GM18498 (cell line): Measurements from ENCODE around the gene ERLEC1.
"Not testable (repeated sequence)": the region's sequence is repeated elsewhere in the genome, so short reads cannot be mapped to it uniquely, and the experiment has no call there.

Experiments used
- ATAC-seq: cut with Tn5 transposase; IDR thresholded peaks from one replicate; pipeline ENCODE4 v1.9.1; 2021; ENCODE audit warnings: mild to moderate bottlenecking, moderate library complexity; ENCODE audit not compliant: unreplicated experiment

Gene ERLEC1

DNA sequence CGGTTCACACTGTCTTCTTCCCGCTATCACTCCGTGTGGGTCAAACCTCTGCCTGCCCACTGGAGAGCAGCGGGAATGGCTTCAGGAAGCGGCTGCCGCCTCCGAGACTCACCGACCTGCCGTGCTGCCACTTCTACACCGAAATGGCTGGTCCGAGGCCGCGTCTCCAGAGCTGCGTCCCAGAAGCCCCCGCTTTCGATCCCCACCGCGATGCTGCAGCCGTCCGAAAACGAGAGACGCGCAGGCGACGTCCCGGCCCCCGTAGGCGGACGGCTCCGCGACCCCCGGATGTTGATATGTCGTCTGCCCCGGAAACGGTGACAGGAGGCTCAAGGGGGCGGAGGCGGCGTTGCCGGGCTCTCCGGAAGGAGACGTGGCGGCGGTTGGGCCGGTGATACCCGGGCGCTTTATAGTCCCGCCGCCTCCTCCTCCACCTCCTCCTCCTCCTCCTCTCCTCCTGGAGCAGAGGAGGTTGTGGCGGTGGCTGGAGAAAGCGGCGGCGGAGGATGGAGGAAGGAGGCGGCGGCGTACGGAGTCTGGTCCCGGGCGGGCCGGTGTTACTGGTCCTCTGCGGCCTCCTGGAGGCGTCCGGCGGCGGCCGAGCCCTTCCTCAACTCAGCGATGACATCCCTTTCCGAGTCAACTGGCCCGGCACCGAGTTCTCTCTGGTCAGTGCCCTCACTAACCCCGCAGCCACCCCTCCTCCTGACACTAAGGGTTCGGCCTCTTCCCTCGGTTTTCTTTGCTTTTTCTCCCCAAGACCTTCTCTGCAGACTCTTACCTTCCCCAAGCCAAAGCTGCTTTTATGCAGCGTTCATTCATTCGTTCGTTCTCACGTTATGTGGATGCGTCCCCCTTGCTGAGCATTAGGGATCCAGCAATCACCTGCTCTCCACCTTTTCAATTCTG lies at the start of gene ERLEC1, which contains the start of gene ASB3:
TSS of gene ERLEC1 (plus strand) at position 340 of the 909 bp plus-strand sequence. CDS start at position 507, 167 bp downstream.
TSS of gene ASB3 (minus strand) at position 249 of the 909 bp plus-strand sequence. CDS start 21,381 bp downstream, outside the sequence.
- ATAC-seq, result peak; percentile 96

DNA sequence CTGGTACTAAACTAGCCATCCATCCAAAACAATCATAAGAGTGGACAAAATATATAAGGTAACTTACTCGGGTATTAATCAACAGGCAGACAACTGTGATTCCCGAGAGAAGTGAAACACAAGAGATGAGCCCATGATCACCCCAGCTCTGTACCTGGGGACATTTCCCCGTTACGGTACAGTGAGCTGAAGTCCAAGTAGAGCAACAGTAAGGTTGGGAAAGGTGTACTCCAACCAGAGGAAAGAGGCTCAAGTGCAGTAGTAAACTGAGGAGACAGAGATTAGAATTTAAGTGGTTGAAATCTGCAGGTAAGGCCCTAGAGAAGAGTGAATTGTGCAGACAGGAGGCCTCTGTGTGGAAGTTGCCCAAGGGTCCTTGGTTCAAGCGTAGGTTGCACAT lies 49.8 kb upstream of the ERLEC1 start:
- no peak for ATAC-seq

- ATAC-seq, result no peak
These were observed 47.8 kb upstream of the ERLEC1 start for GRCh38 chr2:53739032-53739431.

DNA sequence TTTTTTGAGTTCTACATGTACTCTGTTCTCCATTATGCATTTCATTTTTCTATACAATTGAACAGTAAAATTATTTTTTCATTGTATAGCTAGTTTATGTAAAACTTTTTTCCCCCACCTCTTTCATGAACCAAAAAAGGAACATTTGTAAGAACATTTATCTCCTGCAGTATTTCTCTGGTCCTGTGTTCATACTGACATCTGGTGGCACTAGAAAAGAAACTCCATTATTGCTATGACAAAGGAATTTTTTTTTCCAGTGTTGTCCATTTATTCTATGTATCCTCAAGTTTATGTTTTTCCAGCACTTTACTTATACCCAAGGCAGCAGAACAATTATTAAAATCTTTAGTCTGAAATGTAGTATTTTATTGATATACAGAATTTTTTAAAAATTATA lies 46.7 kb upstream of the ERLEC1 start:
- ATAC-seq, result no peak

- ATAC-seq, result no peak
These were observed 42.3 kb upstream of the ERLEC1 start for GRCh38 chr2:53744395-53745065.

- ATAC-seq, result no peak
These were observed 36.6 kb upstream of the ERLEC1 start for GRCh38 chr2:53750041-53750768.

GRCh38 chr2:53751728-53752127 lies 35.1 kb upstream of the ERLEC1 start:
- ATAC-seq, result peak; percentile 81

DNA sequence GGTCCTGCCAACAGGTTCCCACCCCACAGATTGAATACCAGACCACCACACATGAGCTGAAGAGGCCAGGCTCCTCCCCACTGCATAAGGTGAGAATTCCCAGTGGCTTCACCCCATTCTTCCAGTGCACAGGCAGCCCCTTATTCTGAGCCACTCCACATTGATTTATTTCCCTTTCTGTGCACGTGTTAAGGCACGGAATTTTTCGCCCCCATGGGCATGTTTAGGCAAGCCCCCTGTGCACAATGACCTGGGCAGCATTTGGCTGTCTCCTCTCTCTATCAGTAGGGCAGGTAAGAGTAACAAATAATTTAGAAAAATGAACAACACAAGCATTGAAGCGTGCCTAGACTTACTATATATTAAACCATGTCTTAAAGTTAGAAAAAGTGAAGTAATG lies 34.5 kb upstream of the ERLEC1 start:
- ATAC-seq, result no peak

GRCh38 chr2:53753041-53753440 lies 33.8 kb upstream of the ERLEC1 start:
- ATAC-seq, result no peak

- ATAC-seq, result no peak
These were observed 31.7 kb upstream of the ERLEC1 start for GRCh38 chr2:53755121-53755520.

- ATAC-seq, result no peak
These were observed 30.2 kb upstream of the ERLEC1 start for GRCh38 chr2:53756644-53757043.

DNA sequence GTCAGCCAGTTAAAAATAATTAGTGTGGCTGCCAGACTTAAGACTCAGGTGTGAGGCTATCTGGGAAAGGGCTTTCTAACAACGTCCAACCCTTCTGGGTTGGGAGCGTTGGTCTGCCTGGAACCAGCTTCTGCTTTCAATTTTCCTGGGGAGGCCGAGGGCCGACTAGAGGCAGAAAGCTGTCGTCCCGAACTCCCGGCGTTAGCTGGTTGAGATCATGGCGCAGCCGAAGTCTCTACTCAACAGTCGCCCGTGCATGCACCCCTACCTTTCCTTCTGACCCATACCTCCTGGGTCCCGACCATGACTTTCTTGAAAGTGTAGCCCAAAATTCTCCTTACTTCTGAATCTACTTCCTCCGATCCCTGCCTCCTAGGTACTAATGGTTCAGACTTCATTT lies 29.6 kb upstream of the ERLEC1 start:
- not testable (repeated sequence) for ATAC-seq

GRCh38 chr2:53765767-53766166 lies 21.1 kb upstream of the ERLEC1 start:
- ATAC-seq, result no peak

GRCh38 chr2:53767405-53768241 lies 19.2 kb upstream of the ERLEC1 start, which contains the start of gene CHAC2:
Gene CHAC2, plus strand, starts transcription at chr2:53767804. Its CDS starts 83 bp downstream, at chr2:53767887.
- peak; percentile 91 for ATAC-seq

DNA sequence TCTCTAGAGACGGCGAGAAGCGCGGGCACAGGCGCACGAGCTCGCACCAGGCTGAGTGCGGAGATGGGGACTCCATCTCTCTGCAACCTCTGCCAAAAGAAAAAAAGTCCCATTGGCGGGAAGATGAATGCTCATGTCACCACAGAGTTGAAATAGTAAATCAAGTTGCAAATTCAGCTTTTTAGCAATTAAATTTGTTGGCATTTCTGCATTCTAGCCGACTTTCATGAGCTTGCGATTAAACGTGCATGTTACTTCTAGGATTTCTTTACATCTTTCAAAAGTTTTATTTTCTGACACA lies 18.7 kb upstream of the ERLEC1 start:
- ATAC-seq, result peak; percentile 59

GRCh38 chr2:53769318-53769945 lies 17.4 kb upstream of the ERLEC1 start:
- ATAC-seq, result no peak

- no peak for ATAC-seq
These were observed 16.6 kb upstream of the ERLEC1 start for GRCh38 chr2:53770264-53770663.

DNA sequence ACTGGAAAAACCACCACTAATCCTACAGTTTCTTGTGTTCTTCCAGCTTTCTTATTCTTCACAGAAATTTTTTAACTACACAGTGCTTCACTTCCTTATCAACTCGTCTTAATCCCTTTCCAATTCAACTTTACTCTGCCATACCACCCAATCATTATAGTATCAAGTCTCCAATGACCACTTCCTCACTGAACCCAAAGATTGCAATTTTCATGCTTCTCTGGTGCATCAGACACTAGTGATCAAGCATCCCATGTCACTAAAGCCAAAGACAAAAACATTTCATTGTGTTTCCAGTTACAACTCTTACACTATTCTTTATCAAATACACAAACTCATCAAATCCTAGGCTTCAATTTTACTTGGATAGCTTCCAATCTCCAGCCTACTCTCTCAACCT lies 9.7 kb upstream of the ERLEC1 start:
- ATAC-seq, result no peak

DNA sequence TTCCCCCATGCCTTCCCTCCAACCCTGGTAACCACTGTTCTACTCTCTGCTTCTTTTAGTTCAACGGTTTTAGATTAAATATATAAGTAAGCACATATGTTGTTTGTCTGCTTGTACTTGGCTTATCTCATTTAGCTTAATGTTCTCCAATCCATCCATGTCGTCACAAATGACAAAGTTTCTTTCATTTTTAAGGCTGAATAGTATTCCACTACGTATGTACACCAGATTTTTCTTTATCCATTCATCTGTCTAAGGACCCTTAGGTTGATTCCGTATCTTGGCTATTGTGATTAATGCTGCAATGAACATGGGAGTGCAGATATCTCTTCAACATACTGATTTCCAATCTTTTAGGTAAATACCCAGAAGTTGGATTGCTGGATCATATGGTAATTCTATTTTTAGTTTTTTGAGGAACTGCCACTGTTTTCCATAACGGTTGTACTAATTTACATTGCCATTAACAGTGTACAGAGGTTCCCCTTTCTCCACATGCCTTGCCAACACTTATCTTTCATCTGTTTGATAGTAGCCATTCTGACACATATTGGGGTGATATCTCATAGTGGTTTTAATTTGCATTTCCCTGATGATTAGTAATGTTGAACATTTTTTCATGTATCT lies 8.2 kb upstream of the ERLEC1 start:
- no peak for ATAC-seq

DNA sequence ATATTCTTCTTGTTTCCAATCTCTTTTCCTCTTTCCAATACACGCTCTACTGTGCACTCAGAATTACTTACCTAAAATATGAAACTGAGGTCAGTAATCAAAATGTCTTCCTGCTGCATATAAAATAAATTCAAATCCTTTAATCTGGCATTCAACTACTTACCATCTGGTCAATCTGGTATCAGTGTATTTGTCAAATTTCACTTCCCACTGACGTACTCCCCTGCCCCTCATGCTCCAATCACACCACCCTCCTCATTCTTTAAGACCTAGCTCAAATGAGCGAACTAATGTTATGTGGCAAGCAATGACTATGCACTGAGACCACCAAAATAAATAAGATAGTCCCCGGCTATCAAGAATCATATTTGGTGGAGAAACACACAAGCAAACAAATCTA lies 6.8 kb upstream of the ERLEC1 start:
- ATAC-seq, result no peak
